Neuronal stem cell (in vitro differentiated cells): ENCODE results near the gene CMTM6.
"Not testable (repeated sequence)": the region's sequence is repeated elsewhere in the genome, so short reads cannot be mapped to it uniquely, and the experiment has no call there.

Experiments
- DNase-seq: peaks from one replicate; pipeline ENCODE4 v3.0.0-alpha.2; 2013; ENCODE audit warnings: low spot score
- H2AFZ ChIP-seq: one replicate; pipeline ENCODE4 v1.6.1; 2013; ENCODE audit warnings: mild to moderate bottlenecking, low read length, inconsistent platforms
- H2AK5ac ChIP-seq: 2 replicates; pipeline ENCODE4 v1.6.1; 2013; ENCODE audit warnings: low read depth, mild to moderate bottlenecking, inconsistent platforms, low read length, moderate library complexity, mixed read lengths
- H2BK120ac ChIP-seq: 2 replicates; pipeline ENCODE4 v1.6.1; 2013; ENCODE audit warnings: low read depth, mild to moderate bottlenecking, inconsistent platforms, low read length, moderate library complexity, mixed read lengths
- H2BK12ac ChIP-seq: one replicate; pipeline ENCODE4 v1.6.1; 2013; ENCODE audit warnings: low read length, inconsistent platforms
- H2BK15ac ChIP-seq: 2 replicates; pipeline ENCODE4 v1.6.1; 2013; ENCODE audit warnings: mild to moderate bottlenecking, low read length, inconsistent platforms, mixed read lengths
- H2BK5ac ChIP-seq: one replicate; pipeline ENCODE4 v1.6.1; 2013; ENCODE audit warnings: inconsistent platforms, mild to moderate bottlenecking, low read length, moderate library complexity
- H3K14ac ChIP-seq: one replicate; pipeline ENCODE4 v1.6.1; 2013; ENCODE audit warnings: low read length, inconsistent platforms
- H3K18ac ChIP-seq: 2 replicates; pipeline ENCODE4 v1.6.1; 2013; ENCODE audit warnings: low read length, inconsistent platforms
- H3K23ac ChIP-seq: 2 replicates; pipeline ENCODE4 v1.6.1; 2013; ENCODE audit warnings: low read depth, mild to moderate bottlenecking, mixed read lengths, low read length, inconsistent platforms; ENCODE audit not compliant: poor library complexity
- H3K27ac ChIP-seq: replicated peaks from 3 replicates; pipeline ENCODE4 v1.5.1; 2013; ENCODE audit warnings: low read length, inconsistent platforms
- H3K27me3 ChIP-seq, 3 experiments: 2 replicates each; pipeline ENCODE4 v1.6.1; 2013; ENCODE audit warnings: low read length in 3 of 3, mild to moderate bottlenecking in 2 of 3, inconsistent platforms in 1 of 3, low read depth in 1 of 3, mixed read lengths in 1 of 3, moderate library complexity in 1 of 3; ENCODE audit not compliant: control insufficient read depth in 3 of 3, insufficient read depth in 3 of 3
- H3K36me3 ChIP-seq, 2 donors: replicated peaks in 1 of 2; 2 replicates each; pipeline ENCODE4 v1.6.1; 2013; ENCODE audit warnings: low read length in 2 of 2; ENCODE audit not compliant: control insufficient read depth in 2 of 2, insufficient read depth in 2 of 2
- H3K4ac ChIP-seq: 2 replicates; pipeline ENCODE4 v1.6.1; 2013; ENCODE audit warnings: inconsistent platforms, mild to moderate bottlenecking, low read length, moderate library complexity
- H3K4me1 ChIP-seq, 2 donors: 1 replicate in 1 of 2; 2 replicates in 1 of 2; pipeline ENCODE4 v1.6.1; 2013; ENCODE audit warnings: low read length in 2 of 2, low read depth in 1 of 2; ENCODE audit not compliant: control insufficient read depth in 2 of 2, insufficient read depth in 1 of 2
- H3K4me2 ChIP-seq: one replicate; pipeline ENCODE4 v1.6.1; 2013; ENCODE audit warnings: mild to moderate bottlenecking, low read length, inconsistent platforms; ENCODE audit not compliant: insufficient read depth, poor library complexity, severe bottlenecking
- H3K4me3 ChIP-seq, 2 donors: 2 replicates each; pipeline ENCODE4 v1.5.1; 2013; ENCODE audit warnings: low read length in 2 of 2, mild to moderate bottlenecking in 2 of 2, inconsistent platforms in 1 of 2, moderate library complexity in 1 of 2
- H3K79me1 ChIP-seq: one replicate; pipeline ENCODE4 v1.6.1; 2013; ENCODE audit warnings: low read depth, mild to moderate bottlenecking, inconsistent platforms, low read length, moderate library complexity
- H3K9ac ChIP-seq: one replicate; pipeline ENCODE4 v1.6.1; 2013; ENCODE audit warnings: mild to moderate bottlenecking, low read depth, low read length, inconsistent platforms; ENCODE audit not compliant: poor library complexity
- H3K9me3 ChIP-seq, 2 donors: replicated peaks in 1 of 2; 2 replicates each; pipeline versions ENCODE3 to v1.6.1; 2013; ENCODE audit warnings: low read length in 2 of 2, mild to moderate bottlenecking in 2 of 2, inconsistent platforms in 1 of 2, low read depth in 1 of 2, mixed read lengths in 1 of 2, moderate library complexity in 1 of 2; ENCODE audit not compliant: control insufficient read depth in 2 of 2, insufficient read depth in 1 of 2
- H4K8ac ChIP-seq: one replicate; pipeline ENCODE4 v1.6.1; 2013; ENCODE audit warnings: low read depth, mild to moderate bottlenecking, inconsistent platforms, low read length, moderate library complexity
- H4K91ac ChIP-seq: one replicate; pipeline ENCODE4 v1.6.1; 2013; ENCODE audit warnings: low read length, low read depth, mild to moderate bottlenecking, inconsistent platforms; ENCODE audit not compliant: poor library complexity
- WGBS, 2 donors: extraction: QIAGEN DNeasy Blood & Tissue Kit; methylation state at CpG; one replicate each; pipeline ENCODE4 v1.1.7; 2013; ENCODE audit warnings: missing lambda C conversion rate in 2 of 2, mixed read lengths in 1 of 2; ENCODE audit not compliant: insufficient read length in 2 of 2, insufficient replicate concordance in 1 of 2; ENCODE audit errors: extremely low coverage in 2 of 2; 5-methylcytosine and 5-hydroxymethylcytosine counted together

CMTM6 gene

DNA sequence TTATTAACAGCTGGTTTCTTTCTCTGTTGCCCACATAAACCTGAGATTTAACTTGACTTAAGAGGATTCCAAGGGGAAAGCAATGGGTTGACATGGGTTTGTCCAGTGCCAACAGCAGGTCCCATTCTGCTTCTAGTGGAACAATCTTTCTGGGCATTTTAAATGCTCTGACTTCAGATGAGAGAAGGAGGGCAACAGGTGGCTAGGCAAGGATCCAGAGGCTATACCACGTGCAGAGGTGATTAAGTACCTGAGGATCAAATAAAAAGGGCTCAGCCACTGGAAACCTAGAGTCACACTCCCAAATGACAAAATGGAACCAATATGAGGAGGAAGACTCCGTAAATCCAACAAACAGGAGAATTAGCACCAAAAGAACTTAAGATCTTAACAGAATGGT, 28.5 kb downstream of the CMTM6 start:
- no peak overlapping the region for H4K91ac ChIP-seq
- no peak overlapping the region for H3K14ac ChIP-seq
- H2BK15ac ChIP-seq: no peak overlapping the region
- H2BK120ac ChIP-seq: no peak overlapping the region
- H2BK5ac ChIP-seq: no peak overlapping the region
- H2AFZ ChIP-seq: no peak overlapping the region
- no peak overlapping the region for H3K4me3 ChIP-seq
- no peak overlapping the region for H3K23ac ChIP-seq
- H3K9ac ChIP-seq: no peak overlapping the region
- no peak overlapping the region for H3K18ac ChIP-seq
- DNase-seq: no peak
- no peak overlapping the region for H4K8ac ChIP-seq
- peaks cover 0 to 64% of the 10 kb centered on the region in 2 donors for H3K36me3 ChIP-seq
- no CpG with 5 or more reads among the region's 2 CpGs for WGBS, 2 donors
- no peaks in the 10 kb centered on the region for H3K79me1 ChIP-seq
- H3K4me1 ChIP-seq: no peaks in the 10 kb centered on the region
- no peak overlapping the region for H3K4ac ChIP-seq
- peaks cover 0 to 7% of the 10 kb centered on the region in 2 donors for H3K9me3 ChIP-seq
- H2BK12ac ChIP-seq: no peak overlapping the region
- H3K27ac ChIP-seq: no peak overlapping the region
- no peaks in the 10 kb centered on the region for H3K27me3 ChIP-seq
- no peak overlapping the region for H2AK5ac ChIP-seq
- H3K4me2 ChIP-seq: no peak overlapping the region

DNA sequence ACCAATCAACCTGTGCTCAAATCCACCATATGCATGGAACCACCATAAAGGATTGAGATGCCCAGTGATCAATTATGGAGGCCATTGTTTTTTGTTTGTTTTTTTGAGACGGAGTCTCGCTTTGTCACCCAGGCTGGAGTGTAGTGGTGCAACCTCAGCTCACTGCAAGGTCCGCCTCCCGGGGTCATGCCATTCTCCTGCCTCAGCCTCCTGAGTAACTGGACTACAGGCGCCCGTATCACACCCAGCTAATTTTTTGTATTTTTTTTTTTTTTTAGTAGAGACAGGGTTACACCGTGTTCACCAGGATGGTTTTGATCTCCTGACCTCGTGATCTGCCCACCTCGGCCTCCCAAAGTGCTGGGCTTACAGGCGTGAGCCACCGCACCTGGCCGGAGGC, 30.5 kb downstream of the CMTM6 start:
- WGBS, 2 donors: no CpG with 5 or more reads among the region's 12 CpGs
- H2BK12ac ChIP-seq, H4K91ac ChIP-seq, H3K27ac ChIP-seq, H3K27me3 ChIP-seq, H2BK15ac ChIP-seq, H3K9me3 ChIP-seq, H3K18ac ChIP-seq, H3K79me1 ChIP-seq, H2AK5ac ChIP-seq, H3K4me1 ChIP-seq, H2AFZ ChIP-seq, H2BK120ac ChIP-seq, H3K14ac ChIP-seq, DNase-seq, H3K9ac ChIP-seq, H3K4me2 ChIP-seq, H4K8ac ChIP-seq, H2BK5ac ChIP-seq, H3K4ac ChIP-seq, H3K4me3 ChIP-seq, H3K23ac ChIP-seq: not testable (repeated sequence)
- peaks cover 3 to 60% of the 10 kb centered on the region in 2 donors for H3K36me3 ChIP-seq

DNA sequence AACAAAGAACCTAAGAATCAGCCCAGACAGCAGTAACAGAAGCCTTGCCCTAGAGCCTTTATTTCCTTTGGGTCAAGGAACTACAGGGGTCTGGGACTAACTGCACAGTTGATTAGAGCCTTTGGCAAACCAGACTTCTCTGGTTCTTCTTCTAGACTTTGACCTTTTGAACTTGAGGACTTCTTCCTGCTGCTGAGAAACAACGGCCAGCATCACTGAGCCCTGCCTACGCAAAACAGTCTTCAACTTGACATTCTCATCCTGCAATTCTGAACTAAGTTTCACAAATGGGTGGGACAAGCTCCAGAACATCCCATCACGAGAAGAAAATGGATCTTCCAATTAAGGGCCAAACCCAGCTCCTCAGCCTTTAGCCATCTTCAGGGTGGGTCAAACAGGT, 31.4 kb downstream of the CMTM6 start:
- H3K4me1 ChIP-seq: peaks cover 0 to 3% of the 10 kb centered on the region in 2 donors

DNA sequence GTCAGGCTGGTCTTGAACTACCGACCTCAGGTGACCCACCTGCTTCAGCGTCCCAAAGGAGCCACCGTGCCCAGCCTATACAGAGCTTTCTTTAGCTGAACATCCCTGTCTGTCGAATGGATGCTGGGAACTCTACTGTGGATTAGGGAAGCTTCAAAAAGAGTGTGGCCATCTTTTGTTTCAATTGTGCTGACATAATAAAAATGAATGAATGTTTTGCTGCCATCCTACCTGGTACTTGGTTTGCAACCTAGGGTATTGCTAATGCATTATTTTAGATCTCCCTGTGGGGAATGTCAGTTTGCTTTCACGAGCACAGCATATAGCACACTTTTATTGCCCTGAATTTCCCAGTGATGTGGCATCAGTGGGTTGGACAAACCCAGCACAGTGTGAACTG, 32.3 kb downstream of the CMTM6 start:
- Histone ChIP-seq H2BK15ac (no peak overlapping the region), H3K4ac (no peak overlapping the region), H3K27ac (no peak overlapping the region), H2AFZ (no peak overlapping the region), H3K79me1 (no peaks in the 10 kb centered on the region), H4K91ac (no peak overlapping the region), H3K4me2 (no peak overlapping the region), H3K14ac (no peak overlapping the region), H3K4me1 (peaks cover 0 to 4% of the 10 kb centered on the region in 2 donors), H4K8ac (no peak overlapping the region), H2AK5ac (no peak overlapping the region), H3K23ac (no peak overlapping the region), H2BK120ac (no peak overlapping the region), H2BK5ac (no peak overlapping the region), H3K18ac (no peak overlapping the region), H3K4me3 (no peak overlapping the region), H2BK12ac (no peak overlapping the region), H3K36me3 (peaks cover 3 to 45% of the 10 kb centered on the region in 2 donors), H3K9ac (no peak overlapping the region), H3K9me3 (peaks cover 0 to 7% of the 10 kb centered on the region in 2 donors), H3K27me3 (no peaks in the 10 kb centered on the region)
- no CpG with 5 or more reads among the region's 5 CpGs for WGBS, 2 donors
- no peak for DNase-seq

More for the DNA sequence above, 31.4 kb downstream of the CMTM6 start:
- Histone ChIP-seq H2AFZ (no peak overlapping the region), H3K4ac (no peak overlapping the region), H3K9ac (no peak overlapping the region), H3K27ac (no peak overlapping the region), H3K9me3 (peaks cover 0 to 7% of the 10 kb centered on the region in 2 donors), H3K4me2 (no peak overlapping the region), H3K27me3 (no peaks in the 10 kb centered on the region), H2AK5ac (no peak overlapping the region), H3K36me3 (peaks cover 3 to 54% of the 10 kb centered on the region in 2 donors), H2BK5ac (no peak overlapping the region), H4K91ac (no peak overlapping the region), H3K18ac (no peak overlapping the region), H3K79me1 (no peaks in the 10 kb centered on the region), H3K23ac (no peak overlapping the region), H2BK15ac (no peak overlapping the region), H2BK12ac (no peak overlapping the region), H2BK120ac (no peak overlapping the region), H3K4me3 (no peak overlapping the region), H4K8ac (no peak overlapping the region), H3K14ac (no peak overlapping the region)
- WGBS, 2 donors: no CpG with 5 or more reads among the region's 3 CpGs
- no peak for DNase-seq
